Testis (tissue), 2 donors: ENCODE results near the gene SMYD3.

Source experiments
- CTCF ChIP-seq, 3 experiments: fragments of 450-650 bp in 2 of 3; fragments of 200-600 bp in 1 of 3; sonication (generic) in 1 of 3; IDR thresholded peaks; one replicate each; pipeline ENCODE4 v1.5.1; 2016 to 2019; ENCODE audit warnings: antibody characterized with exemption in 3 of 3, mild to moderate bottlenecking in 2 of 3, moderate library complexity in 1 of 3
- POLR2A ChIP-seq: fragments of 450-650 bp; IDR thresholded peaks from one replicate; pipeline ENCODE4 v1.6.1; 2017; ENCODE audit warnings: antibody characterized with exemption, mild to moderate bottlenecking, moderate library complexity

- no peak for TF ChIP-seq CTCF (IDR thresholded peaks at IDR 0.05)
- no peak for TF ChIP-seq POLR2A
Observed at GRCh38 chr1:245800901-245801605, 706.0 kb downstream of the SMYD3 start.
